Spleen (tissue), 11 donors: ENCODE results near the gene ITGA7. TPM values are rescaled to one million over a fixed set of nuclear protein-coding genes. Genes with fewer than 3 reads are reported as not detected.
A peak's percentile ranks its signal among the peaks of the same experiment; 100 is the strongest.

Experiments
- DNase-seq: peaks from one replicate; pipeline ENCODE4 v3.0.0-alpha.2; 2020
- H3K27ac ChIP-seq, 8 donors: fragments of 200-600 bp; sonication (generic) in 7 of 8; 1 replicate in 4 of 8; 2 replicates in 4 of 8; pipeline versions ENCODE4 v1.5.0 to v1.8.0; 2016 to 2021; ENCODE audit warnings: inconsistent platforms in 4 of 8, mild to moderate bottlenecking in 4 of 8, moderate library complexity in 1 of 8
- H3K27me3 ChIP-seq, 7 donors: fragments of 200-600 bp; sonication (generic) in 6 of 7; replicated peaks in 1 of 7; 1 replicate in 4 of 7; 2 replicates in 3 of 7; pipeline versions ENCODE4 v1.5.0 to v1.8.0; 2016 to 2021; ENCODE audit warnings: inconsistent platforms in 3 of 7, mild to moderate bottlenecking in 1 of 7
- H3K36me3 ChIP-seq, 6 donors: fragments of 200-600 bp; sonication (generic) in 5 of 6; 1 replicate in 4 of 6; 2 replicates in 2 of 6; pipeline versions ENCODE4 v1.5.0 to v1.8.0; 2016 to 2021; ENCODE audit warnings: inconsistent platforms in 2 of 6
- H3K4me1 ChIP-seq, 6 donors: fragments of 200-600 bp; sonication (generic) in 5 of 6; 1 replicate in 3 of 6; 2 replicates in 3 of 6; pipeline versions ENCODE4 v1.5.0 to v1.8.0; 2016 to 2021; ENCODE audit warnings: inconsistent platforms in 3 of 6
- H3K4me3 ChIP-seq, 8 donors: fragments of 200-600 bp; sonication (generic) in 7 of 8; 1 replicate in 4 of 8; 2 replicates in 4 of 8; pipeline versions ENCODE4 v1.5.0 to v1.8.0; 2016 to 2021; ENCODE audit warnings: inconsistent platforms in 4 of 8, mild to moderate bottlenecking in 4 of 8, moderate library complexity in 2 of 8
- H3K9me3 ChIP-seq, 8 donors: fragments of 200-600 bp; sonication (generic) in 7 of 8; 1 replicate in 4 of 8; 2 replicates in 4 of 8; pipeline versions ENCODE4 v1.5.0 to v1.8.0; 2016 to 2021; ENCODE audit warnings: inconsistent platforms in 4 of 8
- POLR2A ChIP-seq, 3 donors: fragments of 450-650 bp; IDR thresholded peaks; one replicate each; pipeline ENCODE4 v1.5.1; 2017; ENCODE audit warnings: antibody characterized with exemption in 3 of 3, mild to moderate bottlenecking in 1 of 3
- POLR2AphosphoS5 ChIP-seq, 3 donors: sonication (generic); formaldehyde crosslinking; IDR thresholded peaks; one replicate each; pipeline ENCODE4 v1.5.1; 2017; ENCODE audit warnings: antibody characterized with exemption in 3 of 3
- WGBS, 5 donors: extraction: QIAGEN DNeasy Blood & Tissue Kit in 3 of 5; methylation state at CpG; one replicate each; pipeline versions ENCODE4 v1.1.5 to v1.1.7; 2013 to 2018; 5-methylcytosine and 5-hydroxymethylcytosine counted together
- intact Hi-C: fragments of 100-400 bp; cut with DNase I; formaldehyde crosslinking; loops from one replicate; pipeline ENCODE4 v1.15.0; 2023; ENCODE audit warnings: low total_unique reads
- polyA plus RNA-seq, 3 donors: library from polyadenylated mRNA; stranded (reverse); fragments of 200-250 nt; gene quantifications; one replicate each; pipeline ENCODE4 v1.2.1, GENCODE V29; 2013
- small RNA-seq, 4 donors: library from RNA; depleted of rRNA; stranded (forward); fragments of <200 nt; gene quantifications; one replicate each; pipeline ENCODE3, GENCODE V24; 2016
- total RNA-seq, 7 donors: library from RNA; depleted of rRNA in 3 of 7; stranded (reverse); fragments of >200 nt in 3 of 7; fragmentation: NEBNext Ultra II Directional in 4 of 7; extraction: Animal tissue kit (Norgen Biotek cat#: 25700) in 4 of 7; gene quantifications; one replicate each; pipeline versions ENCODE4 v1.1.0 to v1.2.1, GENCODE V29; 2016 to 2021
- TF ChIP-seq, protein P1 (sequence below), 11 experiments: fragments of 200-600 bp in 7 of 11; fragments of 450-650 bp in 4 of 11; sonication (generic) in 4 of 11; IDR thresholded peaks in 8 of 11; conservative IDR thresholded peaks in 3 of 11; 1 replicate in 7 of 11; 2 replicates in 4 of 11; pipeline versions ENCODE4 v1.4.0 to v1.8.0; 2016 to 2021; ENCODE audit warnings: antibody characterized with exemption in 11 of 11, inconsistent platforms in 4 of 11, mild to moderate bottlenecking in 1 of 11
- donor health status: healthy with polysubstance abuse.
- donor health status: DM: no; HTN: no; CAD: no; lungs with moderate emphysema.
- donor health status: DM: no; HTN: no; CAD: no.
- donor health status: Bipolar disorder and iron deficiency.
- donor health status: healthy.
- donor health status: DM: no; HTN: no; CAD: no.
- donor health status: DM: yes; HTN: yes; CAD: no.

The ITGA7 gene
- total and polyA plus RNA-seq, 10 donors: 4.4 to 93.2 (median 19.6) TPM

DNA sequence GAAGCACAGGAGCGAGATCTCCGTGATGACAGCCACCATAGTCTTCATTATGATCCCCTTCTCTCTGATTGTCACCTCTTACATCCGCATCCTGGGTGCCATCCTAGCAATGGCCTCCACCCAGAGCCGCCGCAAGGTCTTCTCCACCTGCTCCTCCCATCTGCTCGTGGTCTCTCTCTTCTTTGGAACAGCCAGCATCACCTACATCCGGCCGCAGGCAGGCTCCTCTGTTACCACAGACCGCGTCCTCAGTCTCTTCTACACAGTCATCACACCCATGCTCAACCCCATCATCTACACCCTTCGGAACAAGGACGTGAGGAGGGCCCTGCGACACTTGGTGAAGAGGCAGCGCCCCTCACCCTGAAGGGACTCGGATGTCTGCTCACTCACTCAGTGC lies 70.2 kb downstream of the ITGA7 start:
- 87 to 94% (median 90%) methylated on average over 15 of the region's 15 CpGs for WGBS, 5 donors
- Histone ChIP-seq H3K27ac (peak overlapping the region in 1 of 8 donors; percentile 65), H3K27me3 (no peaks in the 10 kb centered on the region), H3K9me3 (no peaks in the 10 kb centered on the region), H3K4me3 (no peak overlapping the region), H3K36me3 (no peaks in the 10 kb centered on the region), H3K4me1 (peaks cover 2 to 22% (median 10%) of the 10 kb centered on the region in 6 donors)
- TF ChIP-seq, protein P1, sequence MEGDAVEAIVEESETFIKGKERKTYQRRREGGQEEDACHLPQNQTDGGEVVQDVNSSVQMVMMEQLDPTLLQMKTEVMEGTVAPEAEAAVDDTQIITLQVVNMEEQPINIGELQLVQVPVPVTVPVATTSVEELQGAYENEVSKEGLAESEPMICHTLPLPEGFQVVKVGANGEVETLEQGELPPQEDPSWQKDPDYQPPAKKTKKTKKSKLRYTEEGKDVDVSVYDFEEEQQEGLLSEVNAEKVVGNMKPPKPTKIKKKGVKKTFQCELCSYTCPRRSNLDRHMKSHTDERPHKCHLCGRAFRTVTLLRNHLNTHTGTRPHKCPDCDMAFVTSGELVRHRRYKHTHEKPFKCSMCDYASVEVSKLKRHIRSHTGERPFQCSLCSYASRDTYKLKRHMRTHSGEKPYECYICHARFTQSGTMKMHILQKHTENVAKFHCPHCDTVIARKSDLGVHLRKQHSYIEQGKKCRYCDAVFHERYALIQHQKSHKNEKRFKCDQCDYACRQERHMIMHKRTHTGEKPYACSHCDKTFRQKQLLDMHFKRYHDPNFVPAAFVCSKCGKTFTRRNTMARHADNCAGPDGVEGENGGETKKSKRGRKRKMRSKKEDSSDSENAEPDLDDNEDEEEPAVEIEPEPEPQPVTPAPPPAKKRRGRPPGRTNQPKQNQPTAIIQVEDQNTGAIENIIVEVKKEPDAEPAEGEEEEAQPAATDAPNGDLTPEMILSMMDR (IDR thresholded peaks at IDR 0.05 in 8 of 11, conservative IDR thresholded peaks at IDR 0.05 in 3 of 11): no peak
- TF ChIP-seq POLR2A (IDR thresholded peaks at IDR 0.05) (no peak), POLR2AphosphoS5 (IDR thresholded peaks at IDR 0.05) (no peak)
- DNase-seq: no peak
- intact Hi-C loops: no loop called here

DNA sequence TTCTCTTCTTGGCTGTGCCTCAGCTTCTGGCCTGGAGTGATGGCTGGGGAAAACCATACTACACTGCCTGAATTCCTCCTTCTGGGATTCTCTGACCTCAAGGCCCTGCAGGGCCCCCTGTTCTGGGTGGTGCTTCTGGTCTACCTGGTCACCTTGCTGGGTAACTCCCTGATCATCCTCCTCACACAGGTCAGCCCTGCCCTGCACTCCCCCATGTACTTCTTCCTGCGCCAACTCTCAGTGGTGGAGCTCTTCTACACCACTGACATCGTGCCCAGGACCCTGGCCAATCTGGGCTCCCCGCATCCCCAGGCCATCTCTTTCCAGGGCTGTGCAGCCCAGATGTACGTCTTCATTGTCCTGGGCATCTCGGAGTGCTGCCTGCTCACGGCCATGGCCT lies 70.9 kb downstream of the ITGA7 start, which contains the start of gene OR10P1:
Gene OR10P1, plus strand, starts transcription at position 40 of the 400 bp plus-strand sequence. Its CDS starts 0 bp downstream, at position 40.
- 79 to 92% (median 86%) methylated on average over 6 of the region's 6 CpGs for WGBS, 5 donors
- intact Hi-C loops: no loop called here
- TF ChIP-seq, protein P1 (IDR thresholded peaks at IDR 0.05 in 8 of 11, conservative IDR thresholded peaks at IDR 0.05 in 3 of 11): no peak
- TF ChIP-seq POLR2A (IDR thresholded peaks at IDR 0.05) (no peak), POLR2AphosphoS5 (IDR thresholded peaks at IDR 0.05) (no peak)
- no peak for DNase-seq
- Histone ChIP-seq H3K4me1 (peaks cover 0 to 16% (median 4%) of the 10 kb centered on the region in 6 donors), H3K9me3 (no peaks in the 10 kb centered on the region), H3K27me3 (no peaks in the 10 kb centered on the region), H3K27ac (peak within 1 kb of the TSS in 3 of 8 donors; percentile 40 to 65 (median 45)), H3K4me3 (no peak within 1 kb of the TSS), H3K36me3 (no peaks in the 10 kb centered on the region)

DNA sequence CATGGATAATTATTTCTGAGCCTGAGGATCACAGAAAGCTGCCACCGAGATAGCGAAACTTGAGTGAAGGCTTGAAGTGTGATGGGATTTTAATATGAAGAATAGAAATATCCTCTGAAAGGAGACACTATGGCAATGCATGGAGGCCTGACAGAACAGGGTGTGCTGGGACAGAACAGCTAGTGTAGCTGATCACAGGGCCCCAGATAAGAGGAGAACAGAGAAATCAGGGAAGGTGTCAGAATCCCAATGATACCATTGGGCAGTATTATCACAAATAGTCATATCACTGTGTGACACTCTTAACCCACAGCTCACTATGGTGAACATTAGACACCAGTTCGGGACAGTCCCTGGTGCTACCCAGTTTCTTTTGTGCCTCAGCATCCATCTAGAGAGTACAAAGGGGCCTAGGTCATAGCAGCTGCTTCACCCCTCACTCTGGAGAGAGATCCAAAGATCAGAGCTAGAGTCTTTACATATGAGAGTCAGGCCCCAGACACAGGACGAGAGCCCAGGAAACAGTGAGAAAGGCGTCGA lies 71.5 kb downstream of the ITGA7 start:
- Histone ChIP-seq H3K4me1 (peaks cover 0 to 9% (median 0%) of the 10 kb centered on the region in 6 donors), H3K4me3 (no peak overlapping the region), H3K27ac (peak overlapping the region in 3 of 8 donors; percentile 40 to 65 (median 45)), H3K9me3 (no peaks in the 10 kb centered on the region), H3K27me3 (no peaks in the 10 kb centered on the region), H3K36me3 (no peaks in the 10 kb centered on the region)
- 81 to 93% (median 84%) methylated on average over 6 of the region's 6 CpGs for WGBS, 5 donors
- intact Hi-C loops: no loop called here
- no peak for DNase-seq
- TF ChIP-seq POLR2AphosphoS5 (IDR thresholded peaks at IDR 0.05) (no peak), POLR2A (IDR thresholded peaks at IDR 0.05) (no peak)
- TF ChIP-seq, protein P1 (IDR thresholded peaks at IDR 0.05 in 8 of 11, conservative IDR thresholded peaks at IDR 0.05 in 3 of 11): no peak

Small RNAs within 50 kb of the gene (small RNA-seq; reads per million reads assigned to genes)
- 0 reads per million in 4 donors for gene AC009779.1
- 0 reads per million in 4 donors for gene AC009779.5
- 0 reads per million in 4 donors for gene RF00017

Other genes with a start within 250 kb of the ITGA7 start
- gene OR6C70, start 237.8 kb downstream of the ITGA7 start, total RNA-seq: not detected
- not detected for gene OR6C70, start 237.8 kb downstream of the ITGA7 start, polyA plus RNA-seq
- gene OR6C68, start 215.5 kb downstream of the ITGA7 start, total RNA-seq: not detected
- not detected for gene OR6C68, start 215.5 kb downstream of the ITGA7 start, polyA plus RNA-seq
- not detected for gene OR6C4, start 158.3 kb downstream of the ITGA7 start, total RNA-seq
- not detected for gene OR6C4, start 158.3 kb downstream of the ITGA7 start, polyA plus RNA-seq
- gene OR2AP1, start 135.4 kb downstream of the ITGA7 start, total RNA-seq: not detected
- not detected for gene OR2AP1, start 135.4 kb downstream of the ITGA7 start, polyA plus RNA-seq
- gene OR10P1, start 71.0 kb downstream of the ITGA7 start, total RNA-seq: not detected
- gene OR10P1, start 71.0 kb downstream of the ITGA7 start, polyA plus RNA-seq: not detected
- gene BLOC1S1, start 8.1 kb upstream of the ITGA7 start, total RNA-seq: 100 to 1,000 TPM; 113 to 228 (median 141) TPM
- gene BLOC1S1, start 8.1 kb upstream of the ITGA7 start, polyA plus RNA-seq: 100 to 1,000 TPM; 278 to 304 (median 282) TPM
- 10 to 100 TPM in 5 of 7 donors, 1 to 10 TPM in 2; 7.4 to 17.4 (median 15.5) TPM for gene RDH5, start 12.5 kb upstream of the ITGA7 start, total RNA-seq
- 10 to 100 TPM in 1 of 3 donors, 1 to 10 TPM in 2; 4.7 to 12.1 (median 9.9) TPM for gene RDH5, start 12.5 kb upstream of the ITGA7 start, polyA plus RNA-seq
- gene CD63, start 21.1 kb upstream of the ITGA7 start, total RNA-seq: 100 to 1,000 TPM; 440 to 750 (median 627) TPM
- gene CD63, start 21.1 kb upstream of the ITGA7 start, polyA plus RNA-seq: 100 to 1,000 TPM; 395 to 693 (median 509) TPM
- 10 to 100 TPM in 5 of 7 donors, 1 to 10 TPM in 2; 6.1 to 14.5 (median 10.7) TPM for gene GDF11, start 35.2 kb upstream of the ITGA7 start, total RNA-seq
- gene GDF11, start 35.2 kb upstream of the ITGA7 start, polyA plus RNA-seq: 1 to 10 TPM; 3.5 to 5.5 (median 4.0) TPM
- gene SARNP, start 109.8 kb upstream of the ITGA7 start, total RNA-seq: 10 to 100 TPM; 40.0 to 74.1 (median 46.3) TPM
- gene SARNP, start 109.8 kb upstream of the ITGA7 start, polyA plus RNA-seq: 10 to 100 TPM; 72.4 to 97.6 (median 78.4) TPM
- 10 to 100 TPM; 18.8 to 34.6 (median 27.9) TPM for gene ORMDL2, start 110.1 kb upstream of the ITGA7 start, total RNA-seq
- 10 to 100 TPM; 21.7 to 28.9 (median 28.1) TPM for gene ORMDL2, start 110.1 kb upstream of the ITGA7 start, polyA plus RNA-seq
- gene DNAJC14, start 121.7 kb upstream of the ITGA7 start, total RNA-seq: 10 to 100 TPM; 28.2 to 45.0 (median 36.9) TPM
- gene DNAJC14, start 121.7 kb upstream of the ITGA7 start, polyA plus RNA-seq: 10 to 100 TPM; 10.6 to 23.3 (median 13.5) TPM
- 100 to 1,000 TPM in 1 of 7 donors, 10 to 100 TPM in 6; 28.1 to 100 (median 72.2) TPM for gene MMP19, start 135.0 kb upstream of the ITGA7 start, total RNA-seq
- 10 to 100 TPM in 2 of 3 donors, 1 to 10 TPM in 1; 7.9 to 13.7 (median 10.5) TPM for gene MMP19, start 135.0 kb upstream of the ITGA7 start, polyA plus RNA-seq
- 10 to 100 TPM; 26.7 to 40.7 (median 36.6) TPM for gene PYM1, start 220.0 kb upstream of the ITGA7 start, total RNA-seq
- gene PYM1, start 220.0 kb upstream of the ITGA7 start, polyA plus RNA-seq: 10 to 100 TPM; 48.3 to 54.0 (median 51.2) TPM
- 100 to 1,000 TPM; 132 to 261 (median 197) TPM for gene DGKA, start 223.3 kb upstream of the ITGA7 start, total RNA-seq
- gene DGKA, start 223.3 kb upstream of the ITGA7 start, polyA plus RNA-seq: 100 to 1,000 TPM in 2 of 3 donors, 10 to 100 TPM in 1; 73.8 to 136 (median 105) TPM